OCI-LY1 (cell line): ENCODE results near the gene RNF103.

Experiments used
- EZH2 ChIP-seq: fragments of 200-600 bp; sonication (generic), shearing (Covaris generic); IDR thresholded peaks from 2 replicates; pipeline ENCODE4 v1.8.0; 2017; ENCODE audit warnings: borderline replicate concordance, mixed run types, mild to moderate bottlenecking, antibody characterized with exemption, low read length, moderate library complexity, mixed read lengths
- TF ChIP-seq, protein P1 (sequence below): fragments of 200-600 bp; sonication (generic), shearing (Covaris generic); IDR thresholded peaks from 2 replicates; pipeline ENCODE4 v1.5.1; 2017; ENCODE audit warnings: mild to moderate bottlenecking, antibody characterized with exemption, low read length, moderate library complexity, mixed read lengths

DNA sequence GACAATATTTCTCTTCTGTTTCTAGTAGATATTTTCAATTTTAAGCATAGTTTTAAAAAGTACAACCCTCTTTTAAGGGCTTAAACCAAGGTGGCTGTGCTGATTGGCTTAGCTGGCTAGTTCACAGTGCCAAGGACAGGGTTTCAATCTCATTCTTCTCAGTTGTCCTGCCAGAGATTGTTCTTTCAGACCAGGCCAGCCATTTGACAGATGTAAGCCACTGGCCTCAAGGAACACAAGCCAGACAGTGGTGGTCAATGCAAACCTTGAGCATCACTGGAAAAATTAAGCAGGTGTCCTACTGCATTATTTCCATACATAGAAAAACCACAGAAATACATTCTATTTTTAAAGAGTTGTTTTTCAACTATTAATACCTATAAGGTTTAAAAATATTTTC lies 5.9 kb downstream of the RNF103 start:
- TF ChIP-seq, protein P1, sequence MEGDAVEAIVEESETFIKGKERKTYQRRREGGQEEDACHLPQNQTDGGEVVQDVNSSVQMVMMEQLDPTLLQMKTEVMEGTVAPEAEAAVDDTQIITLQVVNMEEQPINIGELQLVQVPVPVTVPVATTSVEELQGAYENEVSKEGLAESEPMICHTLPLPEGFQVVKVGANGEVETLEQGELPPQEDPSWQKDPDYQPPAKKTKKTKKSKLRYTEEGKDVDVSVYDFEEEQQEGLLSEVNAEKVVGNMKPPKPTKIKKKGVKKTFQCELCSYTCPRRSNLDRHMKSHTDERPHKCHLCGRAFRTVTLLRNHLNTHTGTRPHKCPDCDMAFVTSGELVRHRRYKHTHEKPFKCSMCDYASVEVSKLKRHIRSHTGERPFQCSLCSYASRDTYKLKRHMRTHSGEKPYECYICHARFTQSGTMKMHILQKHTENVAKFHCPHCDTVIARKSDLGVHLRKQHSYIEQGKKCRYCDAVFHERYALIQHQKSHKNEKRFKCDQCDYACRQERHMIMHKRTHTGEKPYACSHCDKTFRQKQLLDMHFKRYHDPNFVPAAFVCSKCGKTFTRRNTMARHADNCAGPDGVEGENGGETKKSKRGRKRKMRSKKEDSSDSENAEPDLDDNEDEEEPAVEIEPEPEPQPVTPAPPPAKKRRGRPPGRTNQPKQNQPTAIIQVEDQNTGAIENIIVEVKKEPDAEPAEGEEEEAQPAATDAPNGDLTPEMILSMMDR: no peak
- no peak for TF ChIP-seq EZH2
